HepG2 (cell line): ENCODE data around the gene CFAP92. TPM values are rescaled to one million over a fixed set of nuclear protein-coding genes. Genes with fewer than 3 reads are reported as not detected.

ENCODE experiments used
- HDAC2 ChIP-seq: sonication (generic); formaldehyde crosslinking; IDR thresholded peaks from 2 replicates; pipeline ENCODE4 v1.4.0; 2020; ENCODE audit warnings: missing genetic modification reagents
- HNF1B ChIP-seq: sonication (generic); formaldehyde crosslinking; IDR thresholded peaks from 2 replicates; pipeline ENCODE4 v1.5.1; 2020; ENCODE audit warnings: mild to moderate bottlenecking, moderate library complexity, missing genetic modification reagents
- IRF9 ChIP-seq: sonication (generic); formaldehyde crosslinking; IDR thresholded peaks from 2 replicates; pipeline ENCODE4 v1.8.0; 2022; ENCODE audit warnings: missing genetic modification reagents, mild to moderate bottlenecking, borderline replicate concordance
- KAT8 ChIP-seq: IDR thresholded peaks from 2 replicates; pipeline ENCODE4 v1.6.1; 2016; ENCODE audit warnings: missing genetic modification reagents, missing compliant biosample characterization
- LBX2 ChIP-seq: sonication (generic); formaldehyde crosslinking; IDR thresholded peaks from 2 replicates; pipeline ENCODE4 v1.5.0; 2020; ENCODE audit warnings: missing genetic modification reagents, mild to moderate bottlenecking, borderline replicate concordance
- MTA3 ChIP-seq: sonication (generic); formaldehyde crosslinking; IDR thresholded peaks from 2 replicates; pipeline ENCODE4 v1.4.0; 2020; ENCODE audit warnings: missing genetic modification reagents
- MXD4 ChIP-seq: IDR thresholded peaks from 2 replicates; pipeline ENCODE4 v1.6.1; 2016; ENCODE audit warnings: mild to moderate bottlenecking, missing biosample characterization, missing genetic modification reagents
- NCOA1 ChIP-seq: sonication (generic); formaldehyde crosslinking; IDR thresholded peaks from 2 replicates; pipeline ENCODE4 v1.9.0; 2021; ENCODE audit warnings: missing genetic modification reagents
- PATZ1 ChIP-seq: sonication (generic); formaldehyde crosslinking; IDR thresholded peaks from 2 replicates; pipeline ENCODE4 v1.4.0; 2020; ENCODE audit warnings: missing genetic modification reagents
- PLSCR1 ChIP-seq: sonication (generic); formaldehyde crosslinking; IDR thresholded peaks from 2 replicates; pipeline ENCODE4 v1.5.0; 2020; ENCODE audit warnings: missing genetic modification reagents, mild to moderate bottlenecking, borderline replicate concordance
- SAP130 ChIP-seq: IDR thresholded peaks from 2 replicates; pipeline ENCODE4 v1.6.1; 2016; ENCODE audit warnings: low read depth
- SMAD3 ChIP-seq: sonication (generic); formaldehyde crosslinking; IDR thresholded peaks from 2 replicates; pipeline ENCODE4 v1.4.0; 2020; ENCODE audit warnings: missing genetic modification reagents
- STAG1 ChIP-seq: sonication (generic); formaldehyde crosslinking; IDR thresholded peaks from 2 replicates; pipeline ENCODE4 v1.4.0; 2020; ENCODE audit warnings: missing genetic modification reagents
- SYNCRIP ChIP-seq: fragments of 200-400 bp; formaldehyde crosslinking; IDR thresholded peaks from 2 replicates; pipeline ENCODE4 v1.6.1; 2018; ENCODE audit warnings: mild to moderate bottlenecking, low read depth, low read length; ENCODE audit not compliant: insufficient read depth
- ZBTB38 ChIP-seq: sonication (generic); formaldehyde crosslinking; IDR thresholded peaks from 2 replicates; pipeline ENCODE4 v1.5.1; 2020; ENCODE audit warnings: mild to moderate bottlenecking, missing genetic modification reagents
- ZKSCAN8 ChIP-seq: IDR thresholded peaks from 2 replicates; pipeline ENCODE4 v1.6.1; 2016; ENCODE audit warnings: borderline replicate concordance, missing genetic modification reagents, missing compliant biosample characterization
- ZNF501 ChIP-seq: sonication (generic); formaldehyde crosslinking; IDR thresholded peaks from 2 replicates; pipeline ENCODE4 v1.5.1; 2020; ENCODE audit warnings: mild to moderate bottlenecking, moderate library complexity, missing genetic modification reagents
- ZNF550 ChIP-seq: sonication (generic); formaldehyde crosslinking; IDR thresholded peaks from 2 replicates; pipeline ENCODE4 v1.4.0; 2020; ENCODE audit warnings: mild to moderate bottlenecking, missing genetic modification reagents, borderline replicate concordance
- ZNF598 ChIP-seq: sonication (generic); formaldehyde crosslinking; IDR thresholded peaks from 2 replicates; pipeline ENCODE4 v1.5.1; 2020; ENCODE audit warnings: mild to moderate bottlenecking, missing genetic modification reagents, borderline replicate concordance
- ZNF605 ChIP-seq: sonication (generic); formaldehyde crosslinking; IDR thresholded peaks from 2 replicates; pipeline ENCODE4 v1.8.0; 2022; ENCODE audit warnings: mild to moderate bottlenecking, missing genetic modification reagents
- ZNF691 ChIP-seq: sonication (generic); formaldehyde crosslinking; IDR thresholded peaks from 2 replicates; pipeline ENCODE4 v1.4.0; 2020; ENCODE audit warnings: missing genetic modification reagents, low read depth, mild to moderate bottlenecking, borderline replicate concordance
- polyA plus RNA-seq, 8 experiments: library from polyadenylated mRNA; depleted of rRNA in 3 of 8; stranded (reverse) in 7 of 8; unstranded in 1 of 8; fragments of >200 nt; fragmentation: Illumina TruSeq in 4 of 8; extraction: Trizol in 4 of 8; gene quantifications; 2 replicates each; pipeline versions ENCODE4 v1.2.1 to v1.2.3, GENCODE V29; 2011 to 2016; ENCODE audit warnings: low read depth in 4 of 8, missing spikeins in 1 of 8, mixed read lengths in 1 of 8; ENCODE audit not compliant: insufficient read depth in 1 of 8
- total RNA-seq, 5 experiments: library from RNA; depleted of rRNA; stranded (reverse); fragments of >200 nt; fragmentation: Illumina TruSeq; extraction: Trizol; gene quantifications; 2 replicates each; pipeline ENCODE4 v1.2.3, GENCODE V29; 2016; ENCODE audit warnings: low read depth in 1 of 5

CFAP92 gene
- total and polyA plus RNA-seq, 2 of the 13 experiments (the other 11 are each of a cell fraction or from before 2014, with no cell fraction given) = 0.18 to 0.46 TPM

GRCh38 chr3:128950223-128950938 lies 43.5 kb downstream of the CFAP92 start (continued):
- TF ChIP-seq ZNF598 (peak; percentile 57; the same call in 1 of the 2 replicates), MTA3 (CRISPR knock-in tag) (no peak), NCOA1 (CRISPR knock-in tag) (no peak), ZNF501 (CRISPR knock-in tag) (peak; percentile 86), SYNCRIP (no peak), PLSCR1 (no peak), ZBTB38 (CRISPR knock-in tag) (peak; percentile 64), ZKSCAN8 (CRISPR knock-in tag) (0 out of 2 replicates have a peak, but pooled peaks have one; percentile 15), LBX2 (CRISPR knock-in tag) (no peak), KAT8 (CRISPR knock-in tag) (0 out of 2 replicates have a peak, but pooled peaks have one; percentile 36), ZNF550 (CRISPR knock-in tag) (no peak), ZNF605 (CRISPR knock-in tag) (peak; percentile 49; the same call in 1 of the 2 replicates), ZNF691 (0 out of 2 replicates have a peak, but pooled peaks have one; percentile 39), HNF1B (CRISPR knock-in tag) (peak; percentile 55; the same call in 1 of the 2 replicates), PATZ1 (peak; percentile 45; the same call in 1 of the 2 replicates), STAG1 (CRISPR knock-in tag) (peak; percentile 91), HDAC2 (CRISPR knock-in tag) (0 out of 2 replicates have a peak, but pooled peaks have one; percentile 34), SMAD3 (CRISPR knock-in tag) (peak; percentile 53; the same call in 1 of the 2 replicates), IRF9 (peak; percentile 54; the same call in 1 of the 2 replicates), MXD4 (peak; percentile 48; the same call in 1 of the 2 replicates), SAP130 (CRISPR knock-in tag) (peak; percentile 55; the same call in 1 of the 2 replicates)
